ENCODE results near the gene LCE1F. TPM values are rescaled to one million over a fixed set of nuclear protein-coding genes. Genes with fewer than 3 reads are reported as not detected.

Gene LCE1F
- total RNA-seq, 1 experiment from 2014 or later: not detected

DNA sequence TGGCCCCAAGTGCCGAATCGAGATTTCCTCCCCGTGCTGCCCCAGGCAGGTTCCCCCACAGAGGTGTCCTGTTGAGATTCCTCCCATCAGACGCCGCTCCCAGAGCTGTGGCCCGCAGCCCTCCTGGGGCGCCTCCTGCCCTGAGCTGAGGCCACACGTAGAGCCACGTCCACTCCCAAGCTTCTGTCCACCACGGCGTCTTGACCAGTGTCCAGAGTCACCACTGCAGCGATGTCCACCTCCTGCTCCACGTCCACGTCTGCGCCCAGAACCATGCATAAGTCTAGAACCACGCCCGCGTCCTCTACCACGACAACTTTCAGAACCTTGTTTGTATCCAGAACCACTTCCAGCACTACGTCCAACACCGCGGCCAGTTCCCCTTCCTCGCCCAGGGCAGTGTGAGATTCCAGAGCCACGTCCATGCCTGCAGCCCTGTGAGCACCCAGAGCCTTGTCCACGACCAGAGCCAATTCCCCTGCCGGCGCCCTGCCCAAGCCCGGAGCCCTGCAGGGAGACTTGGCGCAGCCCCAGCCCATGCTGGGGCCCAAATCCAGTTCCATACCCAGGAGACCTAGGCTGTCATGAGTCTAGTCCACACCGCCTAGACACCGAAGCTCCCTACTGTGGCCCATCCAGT, 14.3 kb upstream of the LCE1F start (continued):
- TF ChIP-seq, protein P1, sequence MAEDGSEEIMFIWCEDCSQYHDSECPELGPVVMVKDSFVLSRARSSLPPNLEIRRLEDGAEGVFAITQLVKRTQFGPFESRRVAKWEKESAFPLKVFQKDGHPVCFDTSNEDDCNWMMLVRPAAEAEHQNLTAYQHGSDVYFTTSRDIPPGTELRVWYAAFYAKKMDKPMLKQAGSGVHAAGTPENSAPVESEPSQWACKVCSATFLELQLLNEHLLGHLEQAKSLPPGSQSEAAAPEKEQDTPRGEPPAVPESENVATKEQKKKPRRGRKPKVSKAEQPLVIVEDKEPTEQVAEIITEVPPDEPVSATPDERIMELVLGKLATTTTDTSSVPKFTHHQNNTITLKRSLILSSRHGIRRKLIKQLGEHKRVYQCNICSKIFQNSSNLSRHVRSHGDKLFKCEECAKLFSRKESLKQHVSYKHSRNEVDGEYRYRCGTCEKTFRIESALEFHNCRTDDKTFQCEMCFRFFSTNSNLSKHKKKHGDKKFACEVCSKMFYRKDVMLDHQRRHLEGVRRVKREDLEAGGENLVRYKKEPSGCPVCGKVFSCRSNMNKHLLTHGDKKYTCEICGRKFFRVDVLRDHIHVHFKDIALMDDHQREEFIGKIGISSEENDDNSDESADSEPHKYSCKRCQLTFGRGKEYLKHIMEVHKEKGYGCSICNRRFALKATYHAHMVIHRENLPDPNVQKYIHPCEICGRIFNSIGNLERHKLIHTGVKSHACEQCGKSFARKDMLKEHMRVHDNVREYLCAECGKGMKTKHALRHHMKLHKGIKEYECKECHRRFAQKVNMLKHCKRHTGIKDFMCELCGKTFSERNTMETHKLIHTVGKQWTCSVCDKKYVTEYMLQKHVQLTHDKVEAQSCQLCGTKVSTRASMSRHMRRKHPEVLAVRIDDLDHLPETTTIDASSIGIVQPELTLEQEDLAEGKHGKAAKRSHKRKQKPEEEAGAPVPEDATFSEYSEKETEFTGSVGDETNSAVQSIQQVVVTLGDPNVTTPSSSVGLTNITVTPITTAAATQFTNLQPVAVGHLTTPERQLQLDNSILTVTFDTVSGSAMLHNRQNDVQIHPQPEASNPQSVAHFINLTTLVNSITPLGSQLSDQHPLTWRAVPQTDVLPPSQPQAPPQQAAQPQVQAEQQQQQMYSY (CRISPR knock-in tag; IDR thresholded peaks at IDR 0.05): no peak
- TF ChIP-seq ZNF232 (CRISPR knock-in tag; IDR thresholded peaks at IDR 0.05): no peak
- TF ChIP-seq NR2C2 (CRISPR knock-in tag; IDR thresholded peaks at IDR 0.05): no peak
- TF ChIP-seq RELA (CRISPR knock-in tag; IDR thresholded peaks at IDR 0.05; ENCODE audit: borderline replicate concordance): no peak
- no peak for TF ChIP-seq GTF2I (CRISPR knock-in tag; conservative IDR thresholded peaks at IDR 0.05)
- TF ChIP-seq, protein P2, sequence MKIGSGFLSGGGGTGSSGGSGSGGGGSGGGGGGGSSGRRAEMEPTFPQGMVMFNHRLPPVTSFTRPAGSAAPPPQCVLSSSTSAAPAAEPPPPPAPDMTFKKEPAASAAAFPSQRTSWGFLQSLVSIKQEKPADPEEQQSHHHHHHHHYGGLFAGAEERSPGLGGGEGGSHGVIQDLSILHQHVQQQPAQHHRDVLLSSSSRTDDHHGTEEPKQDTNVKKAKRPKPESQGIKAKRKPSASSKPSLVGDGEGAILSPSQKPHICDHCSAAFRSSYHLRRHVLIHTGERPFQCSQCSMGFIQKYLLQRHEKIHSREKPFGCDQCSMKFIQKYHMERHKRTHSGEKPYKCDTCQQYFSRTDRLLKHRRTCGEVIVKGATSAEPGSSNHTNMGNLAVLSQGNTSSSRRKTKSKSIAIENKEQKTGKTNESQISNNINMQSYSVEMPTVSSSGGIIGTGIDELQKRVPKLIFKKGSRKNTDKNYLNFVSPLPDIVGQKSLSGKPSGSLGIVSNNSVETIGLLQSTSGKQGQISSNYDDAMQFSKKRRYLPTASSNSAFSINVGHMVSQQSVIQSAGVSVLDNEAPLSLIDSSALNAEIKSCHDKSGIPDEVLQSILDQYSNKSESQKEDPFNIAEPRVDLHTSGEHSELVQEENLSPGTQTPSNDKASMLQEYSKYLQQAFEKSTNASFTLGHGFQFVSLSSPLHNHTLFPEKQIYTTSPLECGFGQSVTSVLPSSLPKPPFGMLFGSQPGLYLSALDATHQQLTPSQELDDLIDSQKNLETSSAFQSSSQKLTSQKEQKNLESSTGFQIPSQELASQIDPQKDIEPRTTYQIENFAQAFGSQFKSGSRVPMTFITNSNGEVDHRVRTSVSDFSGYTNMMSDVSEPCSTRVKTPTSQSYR (CRISPR knock-in tag; IDR thresholded peaks at IDR 0.05): no peak
- TF ChIP-seq SMAD3 (CRISPR knock-in tag; IDR thresholded peaks at IDR 0.05; ENCODE audit: borderline replicate concordance): no peak
- no peak for TF ChIP-seq ZNF423 (CRISPR knock-in tag; IDR thresholded peaks at IDR 0.05)
- TF ChIP-seq, protein P3, sequence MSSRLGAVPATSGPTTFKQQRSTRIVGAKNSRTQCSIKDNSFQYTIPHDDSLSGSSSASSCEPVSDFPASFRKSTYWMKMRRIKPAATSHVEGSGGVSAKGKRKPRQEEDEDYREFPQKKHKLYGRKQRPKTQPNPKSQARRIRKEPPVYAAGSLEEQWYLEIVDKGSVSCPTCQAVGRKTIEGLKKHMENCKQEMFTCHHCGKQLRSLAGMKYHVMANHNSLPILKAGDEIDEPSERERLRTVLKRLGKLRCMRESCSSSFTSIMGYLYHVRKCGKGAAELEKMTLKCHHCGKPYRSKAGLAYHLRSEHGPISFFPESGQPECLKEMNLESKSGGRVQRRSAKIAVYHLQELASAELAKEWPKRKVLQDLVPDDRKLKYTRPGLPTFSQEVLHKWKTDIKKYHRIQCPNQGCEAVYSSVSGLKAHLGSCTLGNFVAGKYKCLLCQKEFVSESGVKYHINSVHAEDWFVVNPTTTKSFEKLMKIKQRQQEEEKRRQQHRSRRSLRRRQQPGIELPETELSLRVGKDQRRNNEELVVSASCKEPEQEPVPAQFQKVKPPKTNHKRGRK (CRISPR knock-in tag; IDR thresholded peaks at IDR 0.05; ENCODE audit: borderline replicate concordance): no peak
- TF ChIP-seq, protein P4, sequence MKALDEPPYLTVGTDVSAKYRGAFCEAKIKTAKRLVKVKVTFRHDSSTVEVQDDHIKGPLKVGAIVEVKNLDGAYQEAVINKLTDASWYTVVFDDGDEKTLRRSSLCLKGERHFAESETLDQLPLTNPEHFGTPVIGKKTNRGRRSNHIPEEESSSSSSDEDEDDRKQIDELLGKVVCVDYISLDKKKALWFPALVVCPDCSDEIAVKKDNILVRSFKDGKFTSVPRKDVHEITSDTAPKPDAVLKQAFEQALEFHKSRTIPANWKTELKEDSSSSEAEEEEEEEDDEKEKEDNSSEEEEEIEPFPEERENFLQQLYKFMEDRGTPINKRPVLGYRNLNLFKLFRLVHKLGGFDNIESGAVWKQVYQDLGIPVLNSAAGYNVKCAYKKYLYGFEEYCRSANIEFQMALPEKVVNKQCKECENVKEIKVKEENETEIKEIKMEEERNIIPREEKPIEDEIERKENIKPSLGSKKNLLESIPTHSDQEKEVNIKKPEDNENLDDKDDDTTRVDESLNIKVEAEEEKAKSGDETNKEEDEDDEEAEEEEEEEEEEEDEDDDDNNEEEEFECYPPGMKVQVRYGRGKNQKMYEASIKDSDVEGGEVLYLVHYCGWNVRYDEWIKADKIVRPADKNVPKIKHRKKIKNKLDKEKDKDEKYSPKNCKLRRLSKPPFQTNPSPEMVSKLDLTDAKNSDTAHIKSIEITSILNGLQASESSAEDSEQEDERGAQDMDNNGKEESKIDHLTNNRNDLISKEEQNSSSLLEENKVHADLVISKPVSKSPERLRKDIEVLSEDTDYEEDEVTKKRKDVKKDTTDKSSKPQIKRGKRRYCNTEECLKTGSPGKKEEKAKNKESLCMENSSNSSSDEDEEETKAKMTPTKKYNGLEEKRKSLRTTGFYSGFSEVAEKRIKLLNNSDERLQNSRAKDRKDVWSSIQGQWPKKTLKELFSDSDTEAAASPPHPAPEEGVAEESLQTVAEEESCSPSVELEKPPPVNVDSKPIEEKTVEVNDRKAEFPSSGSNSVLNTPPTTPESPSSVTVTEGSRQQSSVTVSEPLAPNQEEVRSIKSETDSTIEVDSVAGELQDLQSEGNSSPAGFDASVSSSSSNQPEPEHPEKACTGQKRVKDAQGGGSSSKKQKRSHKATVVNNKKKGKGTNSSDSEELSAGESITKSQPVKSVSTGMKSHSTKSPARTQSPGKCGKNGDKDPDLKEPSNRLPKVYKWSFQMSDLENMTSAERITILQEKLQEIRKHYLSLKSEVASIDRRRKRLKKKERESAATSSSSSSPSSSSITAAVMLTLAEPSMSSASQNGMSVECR (CRISPR knock-in tag; IDR thresholded peaks at IDR 0.05; ENCODE audit: borderline replicate concordance): no peak

DNA sequence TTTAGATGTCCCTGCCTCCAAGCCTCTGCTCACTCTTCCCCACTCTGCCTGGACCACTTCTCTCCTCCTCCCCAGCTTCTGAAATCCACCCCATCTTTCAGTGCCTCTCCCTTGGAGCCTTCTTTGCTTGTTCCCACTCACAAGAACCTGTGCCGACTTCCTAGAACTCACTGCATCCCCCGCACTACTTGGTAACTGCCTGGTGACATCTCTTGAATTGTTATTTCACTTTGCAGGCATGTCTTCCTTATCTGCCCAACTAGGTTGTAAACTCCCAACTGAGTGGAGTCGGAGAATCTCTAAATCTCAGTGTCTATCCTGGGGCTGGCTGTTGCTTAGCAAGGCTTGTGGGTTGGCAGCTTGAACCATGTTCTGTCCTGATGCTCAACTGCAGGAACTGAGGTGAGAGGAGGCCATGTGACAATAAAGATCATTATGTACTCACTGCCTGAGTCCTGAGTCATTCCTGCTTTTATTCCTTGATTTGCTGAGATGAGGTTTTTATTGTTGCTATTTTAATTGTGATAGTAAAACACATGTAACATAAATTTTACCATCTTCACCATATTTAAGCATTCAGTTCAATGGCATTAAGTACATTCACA, 13.2 kb upstream of the LCE1F start:
- Mint-ChIP-seq H3K4me1 (no peaks in the 10 kb centered on the region), H3K36me3 (peaks cover 81% of the 10 kb centered on the region), H3K4me3 (no peak overlapping the region), H3K27ac (no peak overlapping the region), H3K9me3 (peaks cover 89% of the 10 kb centered on the region), H3K27me3 (ENCODE audit: low read depth) (peaks cover 8% of the 10 kb centered on the region; the same call in 1 of the 2 replicates)
- ChIA-PET CTCF (no interaction called here), POLR2A (no interaction called here)
- DNase-seq (ENCODE audit: low spot score): no peak
- no peak for ATAC-seq
- no peak for TF ChIP-seq TEAD4 (CRISPR knock-in tag; IDR thresholded peaks at IDR 0.05)
- TF ChIP-seq, protein P5, sequence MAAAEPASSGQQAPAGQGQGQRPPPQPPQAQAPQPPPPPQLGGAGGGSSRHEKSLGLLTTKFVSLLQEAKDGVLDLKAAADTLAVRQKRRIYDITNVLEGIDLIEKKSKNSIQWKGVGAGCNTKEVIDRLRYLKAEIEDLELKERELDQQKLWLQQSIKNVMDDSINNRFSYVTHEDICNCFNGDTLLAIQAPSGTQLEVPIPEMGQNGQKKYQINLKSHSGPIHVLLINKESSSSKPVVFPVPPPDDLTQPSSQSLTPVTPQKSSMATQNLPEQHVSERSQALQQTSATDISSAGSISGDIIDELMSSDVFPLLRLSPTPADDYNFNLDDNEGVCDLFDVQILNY (CRISPR knock-in tag; IDR thresholded peaks at IDR 0.05): no peak
- TF ChIP-seq, protein P3 (CRISPR knock-in tag; IDR thresholded peaks at IDR 0.05; ENCODE audit: borderline replicate concordance): no peak
- TF ChIP-seq, protein P6, sequence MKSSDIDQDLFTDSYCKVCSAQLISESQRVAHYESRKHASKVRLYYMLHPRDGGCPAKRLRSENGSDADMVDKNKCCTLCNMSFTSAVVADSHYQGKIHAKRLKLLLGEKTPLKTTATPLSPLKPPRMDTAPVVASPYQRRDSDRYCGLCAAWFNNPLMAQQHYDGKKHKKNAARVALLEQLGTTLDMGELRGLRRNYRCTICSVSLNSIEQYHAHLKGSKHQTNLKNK (CRISPR knock-in tag; IDR thresholded peaks at IDR 0.05): no peak
- TF ChIP-seq, protein P7, sequence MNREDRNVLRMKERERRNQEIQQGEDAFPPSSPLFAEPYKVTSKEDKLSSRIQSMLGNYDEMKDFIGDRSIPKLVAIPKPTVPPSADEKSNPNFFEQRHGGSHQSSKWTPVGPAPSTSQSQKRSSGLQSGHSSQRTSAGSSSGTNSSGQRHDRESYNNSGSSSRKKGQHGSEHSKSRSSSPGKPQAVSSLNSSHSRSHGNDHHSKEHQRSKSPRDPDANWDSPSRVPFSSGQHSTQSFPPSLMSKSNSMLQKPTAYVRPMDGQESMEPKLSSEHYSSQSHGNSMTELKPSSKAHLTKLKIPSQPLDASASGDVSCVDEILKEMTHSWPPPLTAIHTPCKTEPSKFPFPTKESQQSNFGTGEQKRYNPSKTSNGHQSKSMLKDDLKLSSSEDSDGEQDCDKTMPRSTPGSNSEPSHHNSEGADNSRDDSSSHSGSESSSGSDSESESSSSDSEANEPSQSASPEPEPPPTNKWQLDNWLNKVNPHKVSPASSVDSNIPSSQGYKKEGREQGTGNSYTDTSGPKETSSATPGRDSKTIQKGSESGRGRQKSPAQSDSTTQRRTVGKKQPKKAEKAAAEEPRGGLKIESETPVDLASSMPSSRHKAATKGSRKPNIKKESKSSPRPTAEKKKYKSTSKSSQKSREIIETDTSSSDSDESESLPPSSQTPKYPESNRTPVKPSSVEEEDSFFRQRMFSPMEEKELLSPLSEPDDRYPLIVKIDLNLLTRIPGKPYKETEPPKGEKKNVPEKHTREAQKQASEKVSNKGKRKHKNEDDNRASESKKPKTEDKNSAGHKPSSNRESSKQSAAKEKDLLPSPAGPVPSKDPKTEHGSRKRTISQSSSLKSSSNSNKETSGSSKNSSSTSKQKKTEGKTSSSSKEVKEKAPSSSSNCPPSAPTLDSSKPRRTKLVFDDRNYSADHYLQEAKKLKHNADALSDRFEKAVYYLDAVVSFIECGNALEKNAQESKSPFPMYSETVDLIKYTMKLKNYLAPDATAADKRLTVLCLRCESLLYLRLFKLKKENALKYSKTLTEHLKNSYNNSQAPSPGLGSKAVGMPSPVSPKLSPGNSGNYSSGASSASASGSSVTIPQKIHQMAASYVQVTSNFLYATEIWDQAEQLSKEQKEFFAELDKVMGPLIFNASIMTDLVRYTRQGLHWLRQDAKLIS (CRISPR knock-in tag; IDR thresholded peaks at IDR 0.05; ENCODE audit: borderline replicate concordance): no peak

Measured in WTC11 (cell line).